NCI-H2196 treated with DMSO at 0.1 percent for 48 hours (cell line): ENCODE results near the gene C17orf58.
"Not testable (repeated sequence)": the region's sequence is repeated elsewhere in the genome, so short reads cannot be mapped to it uniquely, and the experiment has no call there.

Source experiments
- DNase-seq: peaks from one replicate; lab custom pipeline; 2025; ENCODE audit not compliant: unreplicated experiment; lab: John Stamatoyannopoulos, UW

Gene C17orf58

DNA sequence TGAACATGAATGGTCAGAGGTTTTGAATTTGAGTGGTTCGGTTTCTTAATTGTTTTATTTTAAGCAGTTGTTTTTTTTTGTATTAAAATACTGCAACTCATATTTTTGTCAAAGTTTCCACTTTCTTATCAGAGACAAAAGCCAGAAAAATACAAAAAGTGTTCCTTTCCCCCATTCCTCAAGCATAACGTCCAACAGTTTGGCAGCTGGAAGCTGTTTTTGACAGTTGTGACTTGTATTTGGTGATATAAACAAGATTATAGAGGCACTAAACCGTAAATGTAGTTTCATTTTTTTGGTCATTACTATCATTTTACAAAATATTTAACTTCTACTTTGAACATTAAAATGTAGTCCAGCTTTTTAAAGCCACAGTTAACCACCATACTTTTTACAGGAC, 36.0 kb downstream of the C17orf58 start:
- DNase-seq = not testable (repeated sequence)

DNA sequence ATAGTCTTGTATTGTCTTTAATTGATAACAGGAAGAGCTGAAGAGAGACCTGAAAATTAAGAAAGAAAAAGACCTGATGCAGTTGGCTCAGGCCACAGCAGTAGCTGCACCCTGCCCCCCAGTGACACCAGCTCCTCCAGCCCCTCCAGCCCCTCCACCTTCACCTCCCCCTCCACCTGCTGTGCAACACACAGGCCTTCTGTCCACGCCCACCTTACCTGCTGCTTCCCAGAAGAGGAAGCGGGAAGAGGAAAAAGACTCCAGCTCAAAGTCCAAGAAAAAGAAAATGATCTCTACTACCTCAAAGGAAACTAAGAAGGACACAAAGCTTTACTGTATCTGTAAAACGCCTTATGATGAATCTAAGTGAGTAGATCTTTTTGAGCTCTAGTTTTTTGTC, 36.8 kb downstream of the C17orf58 start:
- DNase-seq = no peak

DNA sequence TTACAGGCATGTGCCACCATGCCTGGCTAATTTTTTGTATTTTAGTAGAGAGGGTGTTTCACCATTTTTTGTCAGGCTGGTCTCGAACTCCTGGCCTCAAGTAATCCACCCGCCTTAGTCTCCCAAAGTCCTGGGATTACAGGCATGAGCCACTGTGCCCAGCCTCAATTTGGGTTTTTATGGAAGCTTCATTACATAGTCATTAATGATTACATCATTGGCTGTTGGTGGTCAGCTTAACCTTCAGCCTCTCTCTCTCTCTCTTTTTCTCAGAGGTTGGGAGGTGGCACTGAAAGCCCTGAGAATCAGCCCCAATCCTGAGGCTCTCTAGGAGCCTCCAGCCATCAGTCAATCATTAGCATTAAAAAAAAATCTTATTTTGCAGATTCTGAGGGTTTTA, 45.3 kb downstream of the C17orf58 start:
- DNase-seq = no peak

DNA sequence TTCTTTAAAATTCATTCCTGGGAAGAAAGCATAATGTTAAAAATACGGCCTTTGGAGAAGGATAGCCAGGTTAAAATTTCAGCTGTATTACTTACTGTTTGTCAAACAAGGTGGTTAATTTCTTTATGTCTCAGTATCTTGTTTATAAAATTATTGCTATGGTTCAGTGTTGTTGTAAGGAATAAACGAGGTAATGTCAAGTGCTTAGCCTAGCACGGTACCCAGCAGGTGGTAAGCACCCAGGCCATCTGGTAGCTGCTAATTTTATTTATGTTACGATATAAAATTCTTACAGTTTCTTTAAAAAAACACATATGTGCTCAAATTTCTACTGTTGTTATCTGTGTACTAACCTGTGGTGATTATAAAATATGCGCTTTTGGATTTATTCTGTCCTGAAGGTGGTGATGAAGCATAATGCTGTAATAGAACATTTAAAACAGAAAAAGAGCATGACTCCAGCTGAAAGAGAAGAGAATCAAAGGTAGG, 48.9 kb downstream of the C17orf58 start:
- no peak for DNase-seq

DNA sequence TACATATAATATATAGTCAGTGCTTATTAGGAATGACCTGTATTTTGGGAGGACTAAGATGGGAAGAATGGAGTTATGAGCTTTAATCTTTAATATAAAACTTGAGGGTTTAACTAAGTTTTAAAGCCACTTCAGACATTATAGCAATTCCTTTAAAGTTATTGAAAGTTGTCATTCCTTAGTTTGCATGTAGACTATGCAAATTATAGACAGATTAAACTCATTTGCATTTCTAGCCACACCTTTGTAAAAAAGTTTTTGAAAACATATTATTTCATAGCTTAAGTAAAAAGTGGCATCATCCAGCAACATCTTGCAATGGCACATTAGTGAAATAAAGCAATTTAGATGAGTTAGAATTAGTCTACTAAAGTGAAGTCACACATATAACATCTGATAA, 49.8 kb downstream of the C17orf58 start:
- DNase-seq = no peak

DNA sequence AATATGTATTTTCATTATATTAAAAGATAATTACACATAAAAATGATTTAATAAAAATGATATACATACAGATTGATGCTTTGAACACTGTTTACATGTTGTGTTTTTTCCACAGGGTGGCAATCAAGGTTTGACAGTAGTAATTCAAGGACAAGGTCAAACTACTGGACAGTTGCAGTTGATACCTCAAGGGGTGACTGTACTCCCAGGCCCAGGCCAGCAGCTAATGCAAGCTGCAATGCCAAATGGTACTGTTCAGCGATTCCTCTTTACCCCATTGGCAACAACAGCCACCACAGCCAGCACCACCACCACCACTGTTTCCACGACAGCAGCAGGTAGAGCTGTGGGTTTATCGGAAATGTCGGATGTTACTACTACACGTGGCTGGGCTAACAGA, 52.2 kb downstream of the C17orf58 start:
- no peak for DNase-seq

DNA sequence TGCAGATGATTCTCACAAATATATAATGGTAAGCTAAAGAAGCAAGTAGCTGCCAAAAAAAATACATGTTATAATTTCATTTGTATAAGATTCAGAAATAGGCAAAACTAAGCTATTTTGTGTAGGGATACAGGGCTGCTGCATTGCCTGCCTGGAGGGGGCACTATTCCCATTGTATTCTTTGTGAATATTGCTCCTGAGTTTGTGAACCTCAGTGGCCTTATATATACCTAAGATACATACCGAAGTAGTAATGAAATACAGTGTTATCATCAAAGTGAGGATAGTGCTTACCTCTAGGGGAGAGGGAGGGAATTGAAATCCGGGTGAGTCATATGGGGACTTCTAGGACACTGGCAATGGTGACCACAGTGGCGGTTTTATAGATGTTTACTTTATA, 53.5 kb downstream of the C17orf58 start:
- DNase-seq = peak; percentile 4
